GM23338 (cell line): Measurements from ENCODE around the gene GPR26.

Source experiments
- CREB1 ChIP-seq: fragments of 250-450 bp; sonication (Bioruptor Pico); IDR thresholded peaks from 2 replicates; pipeline ENCODE4 v1.5.0; 2020; ENCODE audit warnings: low read depth, mild to moderate bottlenecking, moderate library complexity
- EZH2 ChIP-seq: fragments of 200-600 bp; sonication (generic); IDR thresholded peaks from one replicate; pipeline ENCODE4 v1.8.0; 2017; ENCODE audit warnings: antibody characterized with exemption, mild to moderate bottlenecking, low read depth; ENCODE audit not compliant: unreplicated experiment
- EZH2phosphoT487 ChIP-seq: fragments of 200-600 bp; sonication (generic); IDR thresholded peaks from one replicate; pipeline ENCODE4 v1.8.1; 2018; ENCODE audit warnings: antibody characterized with exemption; ENCODE audit not compliant: unreplicated experiment
- POLR2AphosphoS5 ChIP-seq: IDR thresholded peaks from 2 replicates; pipeline ENCODE4 v1.6.1; 2016; ENCODE audit warnings: antibody characterized with exemption, low read depth
- ZNF114 ChIP-seq: fragments of 250-450 bp; sonication (Bioruptor Pico); IDR thresholded peaks from 2 replicates; pipeline ENCODE4 v1.5.0; 2020; ENCODE audit warnings: mild to moderate bottlenecking, moderate library complexity
- TF ChIP-seq, protein P1 (sequence below), 2 experiments: fragments of 200-600 bp in 1 of 2; sonication (generic) in 1 of 2; conservative IDR thresholded peaks; 2 replicates each; pipeline versions ENCODE4 v1.5.1 to v1.6.1; 2016 to 2017; ENCODE audit warnings: antibody characterized with exemption in 2 of 2, low read depth in 2 of 2, mild to moderate bottlenecking in 2 of 2, moderate library complexity in 1 of 2
- TF ChIP-seq, protein P2 (sequence below): IDR thresholded peaks from one replicate; pipeline ENCODE4 v1.6.1; 2018; ENCODE audit warnings: antibody characterized with exemption; ENCODE audit not compliant: unreplicated experiment
- TF ChIP-seq, protein P3 (sequence below): IDR thresholded peaks from 2 replicates; pipeline ENCODE4 v1.6.1; 2016; ENCODE audit warnings: antibody characterized with exemption

- TF ChIP-seq EZH2 (no peak), ZNF114 (CRISPR knock-in tag) (no peak), POLR2AphosphoS5 (no peak), EZH2phosphoT487 (no peak), CREB1 (no peak)
- TF ChIP-seq, protein P1, sequence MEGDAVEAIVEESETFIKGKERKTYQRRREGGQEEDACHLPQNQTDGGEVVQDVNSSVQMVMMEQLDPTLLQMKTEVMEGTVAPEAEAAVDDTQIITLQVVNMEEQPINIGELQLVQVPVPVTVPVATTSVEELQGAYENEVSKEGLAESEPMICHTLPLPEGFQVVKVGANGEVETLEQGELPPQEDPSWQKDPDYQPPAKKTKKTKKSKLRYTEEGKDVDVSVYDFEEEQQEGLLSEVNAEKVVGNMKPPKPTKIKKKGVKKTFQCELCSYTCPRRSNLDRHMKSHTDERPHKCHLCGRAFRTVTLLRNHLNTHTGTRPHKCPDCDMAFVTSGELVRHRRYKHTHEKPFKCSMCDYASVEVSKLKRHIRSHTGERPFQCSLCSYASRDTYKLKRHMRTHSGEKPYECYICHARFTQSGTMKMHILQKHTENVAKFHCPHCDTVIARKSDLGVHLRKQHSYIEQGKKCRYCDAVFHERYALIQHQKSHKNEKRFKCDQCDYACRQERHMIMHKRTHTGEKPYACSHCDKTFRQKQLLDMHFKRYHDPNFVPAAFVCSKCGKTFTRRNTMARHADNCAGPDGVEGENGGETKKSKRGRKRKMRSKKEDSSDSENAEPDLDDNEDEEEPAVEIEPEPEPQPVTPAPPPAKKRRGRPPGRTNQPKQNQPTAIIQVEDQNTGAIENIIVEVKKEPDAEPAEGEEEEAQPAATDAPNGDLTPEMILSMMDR (conservative IDR thresholded peaks at IDR 0.05; ENCODE audit: low read depth in 2 of 2), result no peak
- TF ChIP-seq, protein P2, sequence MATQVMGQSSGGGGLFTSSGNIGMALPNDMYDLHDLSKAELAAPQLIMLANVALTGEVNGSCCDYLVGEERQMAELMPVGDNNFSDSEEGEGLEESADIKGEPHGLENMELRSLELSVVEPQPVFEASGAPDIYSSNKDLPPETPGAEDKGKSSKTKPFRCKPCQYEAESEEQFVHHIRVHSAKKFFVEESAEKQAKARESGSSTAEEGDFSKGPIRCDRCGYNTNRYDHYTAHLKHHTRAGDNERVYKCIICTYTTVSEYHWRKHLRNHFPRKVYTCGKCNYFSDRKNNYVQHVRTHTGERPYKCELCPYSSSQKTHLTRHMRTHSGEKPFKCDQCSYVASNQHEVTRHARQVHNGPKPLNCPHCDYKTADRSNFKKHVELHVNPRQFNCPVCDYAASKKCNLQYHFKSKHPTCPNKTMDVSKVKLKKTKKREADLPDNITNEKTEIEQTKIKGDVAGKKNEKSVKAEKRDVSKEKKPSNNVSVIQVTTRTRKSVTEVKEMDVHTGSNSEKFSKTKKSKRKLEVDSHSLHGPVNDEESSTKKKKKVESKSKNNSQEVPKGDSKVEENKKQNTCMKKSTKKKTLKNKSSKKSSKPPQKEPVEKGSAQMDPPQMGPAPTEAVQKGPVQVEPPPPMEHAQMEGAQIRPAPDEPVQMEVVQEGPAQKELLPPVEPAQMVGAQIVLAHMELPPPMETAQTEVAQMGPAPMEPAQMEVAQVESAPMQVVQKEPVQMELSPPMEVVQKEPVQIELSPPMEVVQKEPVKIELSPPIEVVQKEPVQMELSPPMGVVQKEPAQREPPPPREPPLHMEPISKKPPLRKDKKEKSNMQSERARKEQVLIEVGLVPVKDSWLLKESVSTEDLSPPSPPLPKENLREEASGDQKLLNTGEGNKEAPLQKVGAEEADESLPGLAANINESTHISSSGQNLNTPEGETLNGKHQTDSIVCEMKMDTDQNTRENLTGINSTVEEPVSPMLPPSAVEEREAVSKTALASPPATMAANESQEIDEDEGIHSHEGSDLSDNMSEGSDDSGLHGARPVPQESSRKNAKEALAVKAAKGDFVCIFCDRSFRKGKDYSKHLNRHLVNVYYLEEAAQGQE, result no peak
- TF ChIP-seq, protein P3, sequence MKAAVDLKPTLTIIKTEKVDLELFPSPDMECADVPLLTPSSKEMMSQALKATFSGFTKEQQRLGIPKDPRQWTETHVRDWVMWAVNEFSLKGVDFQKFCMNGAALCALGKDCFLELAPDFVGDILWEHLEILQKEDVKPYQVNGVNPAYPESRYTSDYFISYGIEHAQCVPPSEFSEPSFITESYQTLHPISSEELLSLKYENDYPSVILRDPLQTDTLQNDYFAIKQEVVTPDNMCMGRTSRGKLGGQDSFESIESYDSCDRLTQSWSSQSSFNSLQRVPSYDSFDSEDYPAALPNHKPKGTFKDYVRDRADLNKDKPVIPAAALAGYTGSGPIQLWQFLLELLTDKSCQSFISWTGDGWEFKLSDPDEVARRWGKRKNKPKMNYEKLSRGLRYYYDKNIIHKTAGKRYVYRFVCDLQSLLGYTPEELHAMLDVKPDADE, result no peak
These were observed 44.7 kb upstream of the GPR26 start for GRCh38 chr10:123621492-123621891.
